ENCODE data around the gene KIF26A. TPM values are rescaled to one million over a fixed set of nuclear protein-coding genes. Genes with fewer than 3 reads are reported as not detected.

The KIF26A gene
- polyA plus RNA-seq, 1 donor, result 11.7 TPM

GRCh38 chr14:104101651-104102281, 36.6 kb upstream of the KIF26A start:
- no peak for DNase-seq

- DNase-seq, result no peak
Observed at GRCh38 chr14:104102282-104102914, 36.0 kb upstream of the KIF26A start.

- DNase-seq, result no peak
Observed at GRCh38 chr14:104103061-104103445, 35.3 kb upstream of the KIF26A start.

GRCh38 chr14:104103446-104104075, 34.8 kb upstream of the KIF26A start:
- no peak for DNase-seq

GRCh38 chr14:104104076-104104901, 34.1 kb upstream of the KIF26A start:
- DNase-seq, result no peak

- no peak for DNase-seq
Observed at GRCh38 chr14:104105071-104105821, 33.1 kb upstream of the KIF26A start.

- no peak for DNase-seq
Observed at GRCh38 chr14:104105822-104106470, 32.4 kb upstream of the KIF26A start.

GRCh38 chr14:104106471-104106991, 31.9 kb upstream of the KIF26A start:
- DNase-seq, result no peak

GRCh38 chr14:104107101-104107581, 31.2 kb upstream of the KIF26A start:
- no peak for DNase-seq

- no peak for DNase-seq
Observed at GRCh38 chr14:104107611-104108569, 30.5 kb upstream of the KIF26A start.

GRCh38 chr14:104108570-104109541, 29.5 kb upstream of the KIF26A start:
- no peak for DNase-seq

- no peak for DNase-seq
Observed at GRCh38 chr14:104109731-104110361, 28.5 kb upstream of the KIF26A start.

GRCh38 chr14:104110491-104111209, 27.7 kb upstream of the KIF26A start:
- no peak for DNase-seq

- DNase-seq, result no peak
Observed at GRCh38 chr14:104111301-104112112, 26.9 kb upstream of the KIF26A start.

GRCh38 chr14:104112113-104112505, 26.3 kb upstream of the KIF26A start:
- DNase-seq, result no peak

- DNase-seq, result no peak
Observed at GRCh38 chr14:104112609-104113571, 25.5 kb upstream of the KIF26A start.

All from hindlimb muscle (tissue), 1 donor.